ENCODE results near the gene MCF2L.

Gene MCF2L

GRCh38 chr13:112987682-112988024 lies 18.6 kb downstream of the MCF2L start:
- POLR2A ChIA-PET, result no interaction called here
- CTCF ChIA-PET, result no interaction called here
- DNase-seq (ENCODE audit: low read depth, low spot score), result no peak
- TF ChIP-seq CTCF (IDR thresholded peaks at IDR 0.05; ENCODE audit: insufficient read depth, low read length, missing control alignments), result no peak
- no peak overlapping the region for H3K4me3 ChIP-seq (ENCODE audit: low read depth, low read length)

DNA sequence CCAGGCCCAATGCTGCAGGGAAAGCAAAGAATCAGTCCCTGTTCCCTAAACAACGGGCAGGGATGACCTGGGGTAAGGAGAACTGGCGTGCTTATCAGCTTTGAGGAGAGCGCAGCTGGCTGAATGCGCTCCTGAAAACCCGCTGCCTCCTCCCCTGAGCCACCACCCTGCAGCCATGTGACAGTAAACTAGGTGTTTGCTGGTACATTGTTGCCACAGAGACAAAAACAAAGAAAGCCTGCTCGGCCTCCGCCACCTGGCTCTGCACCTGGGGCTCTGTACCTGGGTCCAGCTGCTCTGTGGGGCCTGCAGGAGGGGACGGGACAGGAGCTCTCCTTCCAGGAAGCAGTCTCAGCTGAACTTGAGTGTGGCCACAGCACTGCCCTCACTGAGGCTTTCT lies 21.8 kb downstream of the MCF2L start:
- TF ChIP-seq CTCF (IDR thresholded peaks at IDR 0.05; ENCODE audit: insufficient read depth, low read length, missing control alignments), result no peak
- no peak overlapping the region for H3K4me3 ChIP-seq (ENCODE audit: low read depth, low read length)
- POLR2A ChIA-PET, result no interaction called here
- CTCF ChIA-PET, result interaction anchor here (1.4 kb wide), 1 partner anchor 10 kb away, joined by 3 read pairs; no protein-coding TSS in a partner anchor
- no peak for DNase-seq (ENCODE audit: low read depth, low spot score)

DNA sequence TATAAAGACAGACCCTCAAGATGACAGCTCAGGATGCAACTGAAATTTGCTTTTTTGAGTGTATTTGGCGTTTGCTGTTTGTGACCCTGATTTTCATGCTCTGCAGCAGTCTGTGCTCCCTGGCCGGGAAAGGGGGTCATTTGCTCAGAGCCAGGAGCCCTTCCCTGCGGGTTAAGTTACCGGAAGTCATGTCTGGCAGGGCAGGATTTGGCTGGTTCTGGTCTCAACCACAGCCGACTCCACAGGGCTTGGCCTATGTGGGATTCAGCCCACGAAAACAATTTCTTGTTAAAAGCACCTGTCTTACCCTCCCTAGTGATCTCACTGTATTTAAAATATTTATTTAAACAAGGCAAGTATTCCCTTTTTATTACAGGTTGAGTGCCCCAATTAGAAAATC lies 22.6 kb downstream of the MCF2L start:
- ChIA-PET POLR2A (no interaction called here), CTCF (no interaction called here)
- no peak for DNase-seq (ENCODE audit: low read depth, low spot score)
- no peak overlapping the region for H3K4me3 ChIP-seq (ENCODE audit: low read depth, low read length)
- no peak for TF ChIP-seq CTCF (IDR thresholded peaks at IDR 0.05; ENCODE audit: insufficient read depth, low read length, missing control alignments)

DNA sequence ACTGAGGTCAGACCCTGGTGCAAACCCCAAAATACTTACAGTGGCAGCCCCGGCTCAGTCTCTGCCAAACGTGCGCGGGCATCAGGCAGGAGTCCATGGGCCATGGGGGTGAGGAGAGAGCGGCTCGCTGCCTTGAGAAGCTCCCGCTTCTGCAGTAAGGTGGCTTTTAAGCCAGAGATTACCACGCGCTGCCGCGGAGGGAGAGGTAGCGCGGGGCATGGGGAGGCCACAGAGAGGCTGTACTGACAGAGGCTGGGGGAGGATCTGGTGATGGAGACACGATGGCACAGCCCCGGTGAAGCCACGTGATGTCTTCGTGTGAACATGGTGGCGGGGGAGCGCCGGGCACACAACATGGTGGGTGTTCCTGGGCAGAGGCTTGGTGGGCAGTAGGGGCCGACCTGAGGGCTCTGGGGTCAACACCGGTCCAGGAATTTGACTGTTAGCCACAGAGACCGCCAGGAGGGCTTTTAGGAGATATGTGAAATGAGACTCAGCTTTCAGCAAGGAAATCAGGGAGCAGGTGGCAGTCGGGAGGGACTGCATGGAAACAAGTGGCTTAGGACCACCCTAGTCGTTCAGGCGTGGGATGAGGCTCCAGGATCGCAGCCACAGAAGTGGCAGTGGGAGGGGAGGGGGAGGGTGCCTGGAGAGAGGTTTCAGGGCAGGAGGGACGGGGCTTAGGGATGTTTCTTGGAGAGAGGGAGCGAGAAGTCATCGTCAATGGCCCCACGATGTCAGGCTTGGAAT lies 24.1 kb downstream of the MCF2L start:
- no peak overlapping the region for H3K4me3 ChIP-seq (ENCODE audit: low read depth, low read length)
- POLR2A ChIA-PET, result no interaction called here
- CTCF ChIA-PET, result no interaction called here
- DNase-seq (ENCODE audit: low read depth, low spot score), result no peak
- no peak for TF ChIP-seq CTCF (IDR thresholded peaks at IDR 0.05; ENCODE audit: insufficient read depth, low read length, missing control alignments)

DNA sequence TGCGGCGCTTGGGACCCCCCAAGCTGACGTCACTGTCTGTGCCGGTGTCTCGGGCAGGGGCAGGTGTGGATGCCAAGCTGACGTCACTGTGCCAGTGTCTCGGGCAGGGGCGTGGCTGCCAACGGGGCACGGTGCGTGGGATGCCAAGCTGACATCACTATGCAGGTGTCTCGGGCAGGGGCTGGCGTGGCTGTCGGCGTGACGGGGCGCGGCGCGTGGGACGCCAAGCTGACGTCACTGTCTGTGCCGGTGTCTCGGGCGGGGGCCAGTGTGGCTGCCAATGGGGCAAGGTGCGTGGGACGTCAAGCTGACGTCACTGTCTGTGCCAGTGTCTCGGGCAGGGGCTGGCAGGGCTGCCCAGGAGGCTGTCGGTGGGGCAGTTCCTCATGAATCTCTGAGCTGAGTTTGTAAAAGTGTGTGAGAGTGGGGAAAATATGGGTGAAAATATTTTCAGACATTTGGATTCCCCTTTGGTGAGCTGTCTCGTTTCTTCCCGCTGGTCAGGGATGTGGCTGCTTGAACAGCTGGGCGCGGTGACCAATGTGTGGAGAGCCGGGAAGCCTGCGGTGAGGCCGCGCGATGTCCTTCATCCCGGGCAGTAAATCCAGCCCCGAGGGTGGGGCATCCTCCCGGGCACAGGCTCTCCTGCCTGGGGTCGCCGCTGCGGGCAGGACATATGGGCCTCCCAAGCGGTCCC lies 25.2 kb downstream of the MCF2L start:
- H3K4me3 ChIP-seq (ENCODE audit: low read depth, low read length), result no peak overlapping the region
- DNase-seq (ENCODE audit: low read depth, low spot score), result no peak
- no peak for TF ChIP-seq CTCF (IDR thresholded peaks at IDR 0.05; ENCODE audit: insufficient read depth, low read length, missing control alignments)
- ChIA-PET POLR2A (no interaction called here), CTCF (no interaction called here)

DNA sequence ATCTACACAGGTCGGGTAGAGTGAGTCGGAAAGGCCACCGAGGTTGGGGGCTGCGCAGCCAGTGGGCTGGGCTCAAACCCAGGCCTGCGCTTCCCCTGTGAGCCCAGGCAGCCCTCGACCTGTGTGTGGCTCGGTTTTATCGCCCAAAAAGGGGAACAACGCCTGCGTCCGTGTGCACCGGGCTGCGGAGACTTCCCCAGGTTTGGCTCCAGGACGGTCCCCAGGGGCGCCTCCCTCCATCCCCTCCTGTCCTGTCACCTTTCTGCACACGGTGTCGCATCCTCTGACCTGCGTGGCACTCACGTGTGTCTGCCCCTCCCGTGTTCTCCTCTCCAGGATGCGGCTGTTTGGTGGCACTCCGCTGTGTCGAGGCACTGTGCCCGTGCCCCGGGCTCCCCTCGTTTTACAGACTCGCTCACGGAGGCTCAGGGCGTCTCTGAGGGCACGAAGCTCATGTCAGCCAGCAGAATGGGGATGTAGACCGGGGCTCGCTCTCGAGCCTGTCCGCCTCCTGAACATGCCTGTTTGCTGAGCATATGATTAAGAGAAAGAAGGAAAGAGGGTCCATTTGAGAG lies 25.9 kb downstream of the MCF2L start:
- ChIA-PET CTCF (no interaction called here), POLR2A (no interaction called here)
- TF ChIP-seq CTCF (IDR thresholded peaks at IDR 0.05; ENCODE audit: insufficient read depth, low read length, missing control alignments), result no peak
- no peak overlapping the region for H3K4me3 ChIP-seq (ENCODE audit: low read depth, low read length)
- no peak for DNase-seq (ENCODE audit: low read depth, low spot score)
